Activated naive CD4-positive, alpha-beta T cell treated with anti-CD3 and anti-CD28 coated beads, Interleukin-2, amount 50 U/mL, for 24 hours (primary cell): ENCODE results near the gene DUXA.
"Not testable (repeated sequence)": the region's sequence is repeated elsewhere in the genome, so short reads cannot be mapped to it uniquely, and the experiment has no call there.

Source experiments
- H3K27ac Mint-ChIP-seq: one replicate; pipeline ENCODE4 v1.8.0; 2021; ENCODE audit warnings: mild to moderate bottlenecking, mixed read lengths
- H3K27me3 Mint-ChIP-seq: one replicate; pipeline ENCODE4 v1.8.0; 2021; ENCODE audit warnings: mixed read lengths
- H3K36me3 Mint-ChIP-seq: one replicate; pipeline ENCODE4 v1.8.0; 2021; ENCODE audit warnings: mixed read lengths
- H3K4me1 Mint-ChIP-seq: one replicate; pipeline ENCODE4 v1.8.0; 2021; ENCODE audit warnings: mixed read lengths
- H3K4me3 Mint-ChIP-seq: one replicate; pipeline ENCODE4 v1.8.0; 2021; ENCODE audit warnings: mild to moderate bottlenecking, mixed read lengths
- H3K9me3 Mint-ChIP-seq: one replicate; pipeline ENCODE4 v1.8.0; 2021; ENCODE audit warnings: mixed read lengths

The DUXA gene

DNA sequence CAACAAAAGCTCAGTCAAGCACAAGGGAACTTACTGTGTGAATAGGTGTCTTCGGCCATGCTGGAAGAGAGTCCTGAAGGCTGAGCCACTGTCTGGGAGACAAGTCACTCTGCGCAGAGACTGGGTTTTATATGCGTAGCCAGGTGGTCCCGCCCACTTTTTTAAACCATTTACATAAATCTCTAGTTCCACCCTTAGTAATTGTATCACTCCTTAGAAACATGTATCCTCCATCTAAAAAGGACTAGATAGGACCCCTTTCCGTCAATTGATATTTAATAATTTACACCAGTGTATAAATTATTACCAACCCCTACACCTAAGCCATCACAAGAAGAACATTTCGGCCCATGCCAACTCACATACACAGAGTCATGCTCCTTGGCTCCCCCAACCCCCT is at the start of gene DUXA:
TSS of gene DUXA (minus strand) at position 101 of the 400 bp plus-strand sequence. CDS start at position 59, 42 bp downstream.
- Mint-ChIP-seq H3K4me1 (peaks cover 7% of the 10 kb centered on the region), H3K27me3 (peaks cover 9% of the 10 kb centered on the region), H3K36me3 (peaks cover 10% of the 10 kb centered on the region), H3K9me3 (peaks cover 18% of the 10 kb centered on the region), H3K27ac (no peak within 1 kb of the TSS), H3K4me3 (no peak within 1 kb of the TSS)

DNA sequence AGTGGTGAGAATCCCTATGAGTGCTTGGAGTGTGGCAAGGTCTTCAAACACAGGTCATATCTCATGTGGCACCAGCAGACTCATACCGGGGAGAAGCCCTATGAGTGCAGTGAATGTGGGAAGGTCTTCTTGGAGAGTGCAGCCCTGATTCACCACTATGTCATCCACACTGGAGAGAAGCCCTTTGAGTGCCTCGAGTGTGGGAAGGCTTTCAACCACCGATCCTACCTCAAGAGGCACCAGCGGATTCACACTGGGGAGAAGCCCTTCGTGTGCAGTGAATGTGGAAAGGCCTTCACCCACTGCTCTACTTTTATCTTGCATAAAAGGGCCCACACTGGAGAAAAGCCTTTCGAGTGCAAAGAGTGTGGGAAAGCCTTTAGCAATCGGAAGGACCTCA is 44.8 kb upstream of the DUXA start:
- Mint-ChIP-seq H3K4me3 (no peak overlapping the region), H3K4me1 (no peaks in the 10 kb centered on the region), H3K36me3 (peaks cover 65% of the 10 kb centered on the region), H3K27ac (no peak overlapping the region), H3K9me3 (peaks cover 23% of the 10 kb centered on the region), H3K27me3 (no peaks in the 10 kb centered on the region)

- Mint-ChIP-seq H3K4me3 (no peak overlapping the region), H3K27ac (no peak overlapping the region), H3K36me3 (peaks cover 65% of the 10 kb centered on the region), H3K9me3 (peaks cover 21% of the 10 kb centered on the region), H3K27me3 (no peaks in the 10 kb centered on the region), H3K4me1 (no peaks in the 10 kb centered on the region)
Observed at GRCh38 chr19:57210381-57210780, 43.1 kb upstream of the DUXA start.

GRCh38 chr19:57202160-57202559 is 34.9 kb upstream of the DUXA start:
- Mint-ChIP-seq H3K27ac (no peak overlapping the region), H3K27me3 (no peaks in the 10 kb centered on the region), H3K36me3 (peaks cover 74% of the 10 kb centered on the region), H3K4me1 (peaks cover 19% of the 10 kb centered on the region), H3K4me3 (no peak overlapping the region), H3K9me3 (peaks cover 16% of the 10 kb centered on the region)

GRCh38 chr19:57197874-57198273 is 30.6 kb upstream of the DUXA start:
- H3K27ac Mint-ChIP-seq, H3K4me3 Mint-ChIP-seq, H3K27me3 Mint-ChIP-seq: not testable (repeated sequence)
- Mint-ChIP-seq H3K9me3 (peaks cover 28% of the 10 kb centered on the region), H3K36me3 (peaks cover 80% of the 10 kb centered on the region), H3K4me1 (peaks cover 28% of the 10 kb centered on the region)

DNA sequence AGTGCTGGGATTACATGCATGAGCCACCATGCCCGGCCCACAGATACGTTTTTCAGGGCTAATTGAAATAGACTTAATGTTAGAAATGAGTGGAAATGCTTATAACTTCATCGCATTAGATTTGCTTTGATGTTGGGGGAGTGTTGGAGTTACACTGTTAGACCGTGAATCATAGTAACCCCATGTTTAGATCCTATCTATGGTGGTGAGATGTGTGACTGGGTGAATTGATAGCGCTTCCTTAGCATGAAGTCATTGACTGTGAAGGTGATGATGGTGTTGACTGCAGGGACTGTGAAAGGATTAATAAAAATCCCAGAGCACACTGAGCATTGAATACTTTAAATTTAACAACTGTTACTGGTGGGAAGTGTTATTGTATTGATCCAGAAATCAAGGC is 25.7 kb upstream of the DUXA start:
- peak overlapping the region; percentile 65 for H3K27ac Mint-ChIP-seq
- H3K4me3 Mint-ChIP-seq: peak overlapping the region; percentile 94
- peaks cover 62% of the 10 kb centered on the region for H3K36me3 Mint-ChIP-seq
- peaks cover 28% of the 10 kb centered on the region for H3K9me3 Mint-ChIP-seq
- peaks cover 35% of the 10 kb centered on the region for H3K4me1 Mint-ChIP-seq
- H3K27me3 Mint-ChIP-seq: no peaks in the 10 kb centered on the region

- peaks cover 4% of the 10 kb centered on the region for H3K27me3 Mint-ChIP-seq
- H3K36me3 Mint-ChIP-seq: peaks cover 57% of the 10 kb centered on the region
Observed at GRCh38 chr19:57192077-57192420, 24.8 kb upstream of the DUXA start.

GRCh38 chr19:57191141-57192076 is 24.1 kb upstream of the DUXA start, which contains the start of gene ZNF264:
ZNF264 (plus strand) TSS chr19:57191500; CDS start chr19:57191914, 414 bp downstream.
- Mint-ChIP-seq H3K4me1 (peaks cover 35% of the 10 kb centered on the region), H3K9me3 (peaks cover 29% of the 10 kb centered on the region), H3K27me3 (peaks cover 4% of the 10 kb centered on the region), H3K4me3 (peak within 1 kb of the TSS; percentile 94), H3K27ac (peak within 1 kb of the TSS; percentile 98), H3K36me3 (peaks cover 51% of the 10 kb centered on the region)

More at GRCh38 chr19:57192077-57192420, 24.8 kb upstream of the DUXA start:
- Mint-ChIP-seq H3K4me3 (peak overlapping the region; percentile 94), H3K9me3 (peaks cover 35% of the 10 kb centered on the region), H3K27ac (peak overlapping the region; percentile 62), H3K4me1 (peaks cover 35% of the 10 kb centered on the region)

DNA sequence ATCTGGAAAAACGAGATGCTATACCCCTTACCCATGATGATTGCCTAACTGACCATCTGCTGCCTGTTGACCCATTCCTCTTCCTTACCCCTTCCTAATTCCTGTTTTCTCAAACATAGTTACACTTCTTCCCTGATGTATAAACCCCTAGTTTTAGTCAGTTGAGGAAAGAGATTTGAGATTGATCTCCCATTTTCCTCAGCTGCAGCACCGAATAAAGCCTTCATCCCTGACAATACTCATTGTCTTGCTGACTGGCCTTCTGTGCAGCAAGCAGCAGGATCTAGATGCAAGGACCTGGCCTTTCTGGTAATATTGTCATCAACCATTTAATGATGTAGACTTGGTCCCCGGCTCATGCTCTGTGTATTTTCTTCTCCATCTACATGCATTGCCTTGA is 23.0 kb upstream of the DUXA start:
- peaks cover 35% of the 10 kb centered on the region for H3K4me1 Mint-ChIP-seq
- H3K9me3 Mint-ChIP-seq: peaks cover 25% of the 10 kb centered on the region
- peaks cover 43% of the 10 kb centered on the region for H3K36me3 Mint-ChIP-seq
- peak overlapping the region; percentile 94 for H3K4me3 Mint-ChIP-seq
- no peak overlapping the region for H3K27ac Mint-ChIP-seq
- H3K27me3 Mint-ChIP-seq: peaks cover 6% of the 10 kb centered on the region

DNA sequence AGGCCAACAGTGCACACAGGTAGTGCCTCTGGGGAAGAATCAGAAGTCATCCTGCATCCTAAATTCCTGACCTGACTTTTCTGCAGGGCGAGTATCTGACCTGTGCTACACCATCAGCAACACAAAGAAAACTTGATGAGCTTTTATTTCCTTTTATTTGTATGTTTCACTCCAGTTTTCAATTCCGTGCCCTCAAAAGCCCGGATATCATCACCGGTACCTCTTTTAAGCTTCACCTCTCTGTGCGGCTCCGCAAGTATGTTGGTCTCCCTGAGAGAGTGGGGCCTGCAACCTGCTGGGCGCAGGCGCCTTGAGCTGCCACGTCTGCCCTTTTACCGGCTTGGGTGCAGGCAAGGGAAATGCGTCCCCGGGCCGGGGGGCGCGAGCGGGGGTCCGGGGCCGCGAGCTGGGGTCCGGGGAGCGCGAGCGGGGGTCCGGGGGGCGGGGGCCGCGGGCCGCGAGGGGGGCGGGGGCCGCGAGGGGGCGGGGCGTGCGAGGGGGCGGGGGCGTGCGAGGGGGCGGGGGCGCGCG is 4.3 kb upstream of the DUXA start:
- H3K4me3 Mint-ChIP-seq: peak overlapping the region; percentile 72
- no peak overlapping the region for H3K27ac Mint-ChIP-seq

GRCh38 chr19:57165846-57166245 is 1.4 kb downstream of the DUXA start:
- no peak overlapping the region for H3K4me3 Mint-ChIP-seq
- peaks cover 4% of the 10 kb centered on the region for H3K27me3 Mint-ChIP-seq
- no peak overlapping the region for H3K27ac Mint-ChIP-seq
- H3K9me3 Mint-ChIP-seq: peaks cover 13% of the 10 kb centered on the region
- H3K4me1 Mint-ChIP-seq: no peaks in the 10 kb centered on the region
- peaks cover 6% of the 10 kb centered on the region for H3K36me3 Mint-ChIP-seq

More for the DNA sequence above, 4.3 kb upstream of the DUXA start:
- Mint-ChIP-seq H3K4me1 (peaks cover 9% of the 10 kb centered on the region), H3K27me3 (peaks cover 29% of the 10 kb centered on the region), H3K36me3 (peaks cover 25% of the 10 kb centered on the region), H3K9me3 (peaks cover 37% of the 10 kb centered on the region)

- Mint-ChIP-seq H3K27me3 (no peaks in the 10 kb centered on the region), H3K4me1 (no peaks in the 10 kb centered on the region), H3K4me3 (no peak overlapping the region), H3K36me3 (peaks cover 2% of the 10 kb centered on the region), H3K9me3 (peaks cover 5% of the 10 kb centered on the region), H3K27ac (no peak overlapping the region)
Observed at GRCh38 chr19:57161985-57162539, 5.2 kb downstream of the DUXA start.

DNA sequence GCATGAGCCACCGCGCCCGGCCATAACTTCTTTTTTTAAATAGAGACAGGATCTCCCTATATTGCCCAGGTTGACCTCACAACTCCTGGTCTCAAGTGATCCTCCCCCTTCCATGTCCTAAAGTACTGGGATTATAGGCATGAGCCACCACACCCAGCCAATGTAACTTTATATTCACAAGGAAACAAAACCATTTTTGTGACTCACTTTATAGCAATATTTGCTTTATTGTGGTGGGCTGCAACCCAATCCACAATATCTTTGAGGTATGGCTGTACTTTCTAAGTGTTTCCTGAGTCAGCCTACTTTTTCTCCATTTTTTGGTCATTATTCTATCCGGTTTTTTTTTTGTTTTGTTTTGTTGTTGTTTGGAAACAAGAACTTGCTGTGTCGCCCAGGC is 14.4 kb downstream of the DUXA start:
- Mint-ChIP-seq H3K36me3 (peaks cover 11% of the 10 kb centered on the region), H3K4me3 (no peak overlapping the region), H3K27me3 (peaks cover 2% of the 10 kb centered on the region), H3K9me3 (peaks cover 9% of the 10 kb centered on the region), H3K27ac (no peak overlapping the region), H3K4me1 (no peaks in the 10 kb centered on the region)

DNA sequence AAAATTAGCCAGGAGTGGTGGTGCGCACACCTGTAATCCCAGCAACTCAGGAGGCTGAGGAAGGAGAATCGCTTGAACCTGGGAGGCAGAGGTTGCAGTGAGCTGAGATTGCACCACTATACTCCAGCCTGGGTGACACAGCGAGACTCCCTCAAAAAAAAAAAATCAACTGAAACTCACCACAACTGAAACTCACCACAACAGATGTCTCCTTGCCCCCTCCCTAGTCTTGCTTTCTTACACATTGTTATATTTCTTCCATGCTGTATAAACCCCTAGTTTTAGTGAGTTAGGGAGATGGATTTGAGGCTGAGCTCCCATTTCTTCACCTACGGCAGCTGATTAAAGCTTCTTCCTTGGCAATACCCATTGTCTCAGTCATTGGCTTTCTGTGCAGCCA is 25.6 kb downstream of the DUXA start:
- Mint-ChIP-seq H3K27ac (no peak overlapping the region), H3K4me3 (no peak overlapping the region), H3K9me3 (peaks cover 15% of the 10 kb centered on the region), H3K27me3 (no peaks in the 10 kb centered on the region), H3K4me1 (no peaks in the 10 kb centered on the region), H3K36me3 (peaks cover 8% of the 10 kb centered on the region)

GRCh38 chr19:57135797-57136196 is 31.5 kb downstream of the DUXA start:
- peaks cover 17% of the 10 kb centered on the region for H3K36me3 Mint-ChIP-seq
- H3K4me1 Mint-ChIP-seq: no peaks in the 10 kb centered on the region
- H3K27me3 Mint-ChIP-seq: no peaks in the 10 kb centered on the region
- peaks cover 29% of the 10 kb centered on the region for H3K9me3 Mint-ChIP-seq
- H3K27ac Mint-ChIP-seq: no peak overlapping the region
- no peak overlapping the region for H3K4me3 Mint-ChIP-seq

DNA sequence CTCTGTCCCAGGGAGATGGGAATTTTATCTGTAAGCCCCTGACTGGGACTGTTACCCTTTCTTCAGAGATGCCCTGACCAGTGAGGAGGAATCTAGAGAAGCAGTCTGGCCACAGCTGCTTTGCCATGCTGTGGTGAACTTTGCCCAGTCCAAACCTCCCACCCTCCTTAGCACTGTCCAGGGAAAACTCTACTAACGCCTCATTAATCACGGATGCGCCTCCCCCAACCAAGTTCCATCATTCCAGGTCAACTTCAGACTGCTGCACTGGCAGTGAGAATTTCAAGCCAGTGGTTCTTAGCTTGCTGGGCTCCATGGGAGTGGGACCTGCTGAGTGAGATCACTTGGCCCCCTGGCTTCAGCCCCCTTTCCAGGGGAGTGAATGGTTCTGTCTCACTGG is 39.9 kb downstream of the DUXA start:
- H3K27me3 Mint-ChIP-seq, H3K27ac Mint-ChIP-seq, H3K4me1 Mint-ChIP-seq, H3K4me3 Mint-ChIP-seq, H3K36me3 Mint-ChIP-seq: not testable (repeated sequence)
- H3K9me3 Mint-ChIP-seq: peaks cover 25% of the 10 kb centered on the region
